HEK293 (cell line): ENCODE measurements around the gene NDUFS2.

Experiments
- HOXD13 ChIP-seq: sonication (generic); formaldehyde crosslinking; IDR thresholded peaks from 2 replicates; pipeline ENCODE4 v1.8.0; 2022; ENCODE audit warnings: missing genetic modification reagents, borderline replicate concordance
- KLF16 ChIP-seq: fragments of 450-650 bp; formaldehyde crosslinking; IDR thresholded peaks from 2 replicates; pipeline ENCODE4 v1.5.1; 2017; ENCODE audit warnings: missing biosample characterization, missing genetic modification characterization
- KLF9 ChIP-seq: fragments of 450-650 bp; formaldehyde crosslinking; IDR thresholded peaks from 2 replicates; pipeline ENCODE4 v1.5.1; 2016; ENCODE audit warnings: missing biosample characterization, missing genetic modification characterization, low read depth
- SP7 ChIP-seq: fragments of 450-650 bp; formaldehyde crosslinking; IDR thresholded peaks from 2 replicates; pipeline ENCODE4 v1.5.1; 2016; ENCODE audit warnings: missing biosample characterization, missing genetic modification characterization
- ZBTB17 ChIP-seq: fragments of 450-650 bp; formaldehyde crosslinking; IDR thresholded peaks from 2 replicates; pipeline ENCODE4 v1.5.1; 2016; ENCODE audit warnings: missing biosample characterization, missing genetic modification characterization
- ZFP69B ChIP-seq: fragments of 450-650 bp; formaldehyde crosslinking; IDR thresholded peaks from 2 replicates; pipeline ENCODE4 v1.5.1; 2016; ENCODE audit warnings: missing biosample characterization, missing genetic modification characterization
- ZNF133 ChIP-seq: fragments of 450-650 bp; formaldehyde crosslinking; IDR thresholded peaks from 2 replicates; pipeline ENCODE4 v1.5.1; 2016; ENCODE audit warnings: missing biosample characterization, missing genetic modification characterization
- ZNF157 ChIP-seq: fragments of 450-650 bp; formaldehyde crosslinking; IDR thresholded peaks from 2 replicates; pipeline ENCODE4 v1.5.1; 2016; ENCODE audit warnings: missing biosample characterization, missing genetic modification characterization
- ZNF221 ChIP-seq: fragments of 450-650 bp; formaldehyde crosslinking; IDR thresholded peaks from 2 replicates; pipeline ENCODE4 v1.5.1; 2017; ENCODE audit warnings: missing biosample characterization, missing genetic modification characterization, borderline replicate concordance
- ZNF239 ChIP-seq: fragments of 450-650 bp; formaldehyde crosslinking; IDR thresholded peaks from 2 replicates; pipeline ENCODE4 v1.5.1; 2016; ENCODE audit warnings: missing biosample characterization, missing genetic modification characterization
- ZNF248 ChIP-seq: fragments of 450-650 bp; formaldehyde crosslinking; IDR thresholded peaks from 2 replicates; pipeline ENCODE4 v1.5.1; 2017; ENCODE audit warnings: missing biosample characterization, missing genetic modification characterization
- ZNF324 ChIP-seq: fragments of 450-650 bp; formaldehyde crosslinking; IDR thresholded peaks from 2 replicates; pipeline ENCODE4 v1.5.1; 2016; ENCODE audit warnings: missing biosample characterization, missing genetic modification characterization
- ZNF37A ChIP-seq: fragments of 450-650 bp; IDR thresholded peaks from 2 replicates; pipeline ENCODE4 v1.5.1; 2018; ENCODE audit warnings: missing biosample characterization, missing genetic modification characterization
- ZNF433 ChIP-seq: fragments of 450-650 bp; formaldehyde crosslinking; IDR thresholded peaks from 2 replicates; pipeline ENCODE4 v1.5.1; 2016; ENCODE audit warnings: missing biosample characterization, missing genetic modification characterization, low read depth
- ZNF792 ChIP-seq: fragments of 450-650 bp; formaldehyde crosslinking; IDR thresholded peaks from 2 replicates; pipeline ENCODE4 v1.5.1; 2016; ENCODE audit warnings: missing biosample characterization, missing genetic modification characterization
- ZXDB ChIP-seq: fragments of 450-650 bp; formaldehyde crosslinking; IDR thresholded peaks from 2 replicates; pipeline ENCODE4 v1.5.1; 2016; ENCODE audit warnings: missing biosample characterization, missing genetic modification characterization
- TF ChIP-seq, protein P1 (sequence below): fragments of 450-650 bp; formaldehyde crosslinking; IDR thresholded peaks from 2 replicates; pipeline ENCODE4 v1.5.1; 2017; ENCODE audit warnings: missing biosample characterization, missing genetic modification characterization
- TF ChIP-seq, protein P2 (sequence below): fragments of 450-650 bp; formaldehyde crosslinking; IDR thresholded peaks from 2 replicates; pipeline ENCODE4 v1.5.1; 2016; ENCODE audit warnings: missing biosample characterization, missing genetic modification characterization
- TF ChIP-seq, protein P3 (sequence below): fragments of 450-650 bp; formaldehyde crosslinking; IDR thresholded peaks from 2 replicates; pipeline ENCODE4 v1.5.1; 2016; ENCODE audit warnings: missing biosample characterization, missing genetic modification characterization
- TF ChIP-seq, protein P4 (sequence below): fragments of 450-650 bp; formaldehyde crosslinking; IDR thresholded peaks from 2 replicates; pipeline ENCODE4 v1.5.1; 2016; ENCODE audit warnings: missing biosample characterization, missing genetic modification characterization
- TF ChIP-seq, protein P5 (sequence below): fragments of 450-650 bp; formaldehyde crosslinking; IDR thresholded peaks from 2 replicates; pipeline ENCODE4 v1.5.1; 2016; ENCODE audit warnings: missing biosample characterization, missing genetic modification characterization
- TF ChIP-seq, protein P6 (sequence below): fragments of 450-650 bp; formaldehyde crosslinking; conservative IDR thresholded peaks from 2 replicates; pipeline ENCODE4 v1.5.1; 2016; ENCODE audit warnings: low read depth, missing biosample characterization, missing genetic modification characterization
- TF ChIP-seq, protein P7 (sequence below): fragments of 450-650 bp; formaldehyde crosslinking; IDR thresholded peaks from 2 replicates; pipeline ENCODE4 v1.5.1; 2016; ENCODE audit warnings: missing biosample characterization, missing genetic modification characterization
- TF ChIP-seq, protein P8 (sequence below): fragments of 450-650 bp; formaldehyde crosslinking; IDR thresholded peaks from 2 replicates; pipeline ENCODE4; 2016; ENCODE audit warnings: missing biosample characterization, missing genetic modification characterization

Gene NDUFS2

DNA sequence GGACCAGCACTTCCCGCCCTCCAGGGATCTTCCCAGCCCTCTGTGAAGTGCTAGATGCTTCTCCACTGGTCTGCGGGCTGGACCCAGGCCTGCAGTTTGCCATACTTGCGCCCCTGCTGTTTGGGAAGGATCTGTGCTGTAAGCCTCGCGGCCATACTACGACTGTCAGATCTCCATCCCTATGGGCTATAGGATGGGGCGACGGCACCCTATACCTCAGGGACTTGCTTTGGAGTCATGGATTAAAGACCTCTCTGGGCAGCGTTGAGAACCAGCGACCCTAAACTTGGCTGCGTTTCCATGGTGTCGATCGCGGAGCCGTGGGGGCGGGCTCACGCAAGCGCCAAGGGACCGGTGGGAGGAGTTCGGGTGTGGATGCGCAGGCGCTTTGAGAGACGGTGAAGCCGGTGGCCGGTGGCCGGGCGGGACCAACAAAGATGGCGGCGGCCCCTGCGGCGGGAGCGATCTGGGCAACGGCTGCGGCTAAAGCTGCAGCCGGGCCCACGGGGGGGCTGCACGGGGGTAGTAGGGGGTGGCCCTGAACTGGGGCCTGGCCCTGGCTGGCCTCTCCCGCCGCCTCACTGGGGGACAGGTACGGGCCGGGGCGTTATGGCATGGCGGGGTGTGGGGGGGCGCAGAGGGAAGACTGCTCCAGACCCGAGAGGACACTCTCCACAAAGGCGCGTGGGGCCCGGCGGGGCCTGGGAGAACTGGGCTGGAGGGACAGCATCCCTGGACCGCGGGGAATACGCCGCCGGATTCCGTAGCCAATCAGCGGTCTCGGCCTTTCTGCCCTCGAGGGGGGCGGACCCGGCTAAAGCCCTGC, 42.9 kb upstream of the NDUFS2 start, which contains the start of gene USP21 (continued):
- TF ChIP-seq, protein P1, sequence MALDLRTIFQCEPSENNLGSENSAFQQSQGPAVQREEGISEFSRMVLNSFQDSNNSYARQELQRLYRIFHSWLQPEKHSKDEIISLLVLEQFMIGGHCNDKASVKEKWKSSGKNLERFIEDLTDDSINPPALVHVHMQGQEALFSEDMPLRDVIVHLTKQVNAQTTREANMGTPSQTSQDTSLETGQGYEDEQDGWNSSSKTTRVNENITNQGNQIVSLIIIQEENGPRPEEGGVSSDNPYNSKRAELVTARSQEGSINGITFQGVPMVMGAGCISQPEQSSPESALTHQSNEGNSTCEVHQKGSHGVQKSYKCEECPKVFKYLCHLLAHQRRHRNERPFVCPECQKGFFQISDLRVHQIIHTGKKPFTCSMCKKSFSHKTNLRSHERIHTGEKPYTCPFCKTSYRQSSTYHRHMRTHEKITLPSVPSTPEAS = 0 out of 2 replicates have a peak, but pooled peaks have one; percentile 50
- TF ChIP-seq, protein P2, sequence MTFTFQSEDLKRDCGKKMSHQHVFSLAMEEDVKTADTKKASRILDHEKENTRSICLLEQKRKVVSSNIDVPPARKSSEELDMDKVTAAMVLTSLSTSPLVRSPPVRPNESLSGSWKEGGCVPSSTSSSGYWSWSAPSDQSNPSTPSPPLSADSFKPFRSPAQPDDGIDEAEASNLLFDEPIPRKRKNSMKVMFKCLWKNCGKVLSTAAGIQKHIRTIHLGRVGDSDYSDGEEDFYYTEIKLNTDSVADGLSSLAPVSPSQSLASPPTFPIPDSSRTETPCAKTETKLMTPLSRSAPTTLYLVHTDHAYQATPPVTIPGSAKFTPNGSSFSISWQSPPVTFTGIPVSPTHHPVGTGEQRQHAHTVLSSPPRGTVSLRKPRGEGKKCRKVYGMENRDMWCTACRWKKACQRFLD = no peak
- TF ChIP-seq, protein P3, sequence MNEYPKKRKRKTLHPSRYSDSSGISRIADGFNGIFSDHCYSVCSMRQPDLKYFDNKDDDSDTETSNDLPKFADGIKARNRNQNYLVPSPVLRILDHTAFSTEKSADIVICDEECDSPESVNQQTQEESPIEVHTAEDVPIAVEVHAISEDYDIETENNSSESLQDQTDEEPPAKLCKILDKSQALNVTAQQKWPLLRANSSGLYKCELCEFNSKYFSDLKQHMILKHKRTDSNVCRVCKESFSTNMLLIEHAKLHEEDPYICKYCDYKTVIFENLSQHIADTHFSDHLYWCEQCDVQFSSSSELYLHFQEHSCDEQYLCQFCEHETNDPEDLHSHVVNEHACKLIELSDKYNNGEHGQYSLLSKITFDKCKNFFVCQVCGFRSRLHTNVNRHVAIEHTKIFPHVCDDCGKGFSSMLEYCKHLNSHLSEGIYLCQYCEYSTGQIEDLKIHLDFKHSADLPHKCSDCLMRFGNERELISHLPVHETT (tag by site-specific recombination) = peak; percentile 51; the same call in 1 of the 2 replicates
- TF ChIP-seq KLF9 (tag by site-specific recombination) (peak; percentile 50; the same call in 1 of the 2 replicates), ZBTB17 (tag by site-specific recombination) (peak; percentile 98), ZNF239 (no peak), HOXD13 (CRISPR knock-in tag) (no peak), ZNF433 (tag by site-specific recombination) (no peak), ZNF792 (tag by site-specific recombination) (0 out of 2 replicates have a peak, but pooled peaks have one; percentile 24), KLF16 (tag by site-specific recombination) (0 out of 2 replicates have a peak, but pooled peaks have one; percentile 47), ZNF248 (tag by site-specific recombination) (no peak), ZXDB (tag by site-specific recombination) (peak; percentile 89), ZNF133 (tag by site-specific recombination) (no peak), ZNF37A (tag by site-specific recombination) (no peak), ZNF324 (tag by site-specific recombination) (peak; percentile 85), ZNF221 (no peak), ZFP69B (tag by site-specific recombination) (no peak), SP7 (tag by site-specific recombination) (peak; percentile 41; the same call in 1 of the 2 replicates), ZNF157 (tag by site-specific recombination) (no peak)
- TF ChIP-seq, protein P4, sequence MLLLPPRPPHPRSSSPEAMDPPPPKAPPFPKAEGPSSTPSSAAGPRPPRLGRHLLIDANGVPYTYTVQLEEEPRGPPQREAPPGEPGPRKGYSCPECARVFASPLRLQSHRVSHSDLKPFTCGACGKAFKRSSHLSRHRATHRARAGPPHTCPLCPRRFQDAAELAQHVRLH = peak; percentile 49; the same call in 1 of the 2 replicates
- TF ChIP-seq, protein P5, sequence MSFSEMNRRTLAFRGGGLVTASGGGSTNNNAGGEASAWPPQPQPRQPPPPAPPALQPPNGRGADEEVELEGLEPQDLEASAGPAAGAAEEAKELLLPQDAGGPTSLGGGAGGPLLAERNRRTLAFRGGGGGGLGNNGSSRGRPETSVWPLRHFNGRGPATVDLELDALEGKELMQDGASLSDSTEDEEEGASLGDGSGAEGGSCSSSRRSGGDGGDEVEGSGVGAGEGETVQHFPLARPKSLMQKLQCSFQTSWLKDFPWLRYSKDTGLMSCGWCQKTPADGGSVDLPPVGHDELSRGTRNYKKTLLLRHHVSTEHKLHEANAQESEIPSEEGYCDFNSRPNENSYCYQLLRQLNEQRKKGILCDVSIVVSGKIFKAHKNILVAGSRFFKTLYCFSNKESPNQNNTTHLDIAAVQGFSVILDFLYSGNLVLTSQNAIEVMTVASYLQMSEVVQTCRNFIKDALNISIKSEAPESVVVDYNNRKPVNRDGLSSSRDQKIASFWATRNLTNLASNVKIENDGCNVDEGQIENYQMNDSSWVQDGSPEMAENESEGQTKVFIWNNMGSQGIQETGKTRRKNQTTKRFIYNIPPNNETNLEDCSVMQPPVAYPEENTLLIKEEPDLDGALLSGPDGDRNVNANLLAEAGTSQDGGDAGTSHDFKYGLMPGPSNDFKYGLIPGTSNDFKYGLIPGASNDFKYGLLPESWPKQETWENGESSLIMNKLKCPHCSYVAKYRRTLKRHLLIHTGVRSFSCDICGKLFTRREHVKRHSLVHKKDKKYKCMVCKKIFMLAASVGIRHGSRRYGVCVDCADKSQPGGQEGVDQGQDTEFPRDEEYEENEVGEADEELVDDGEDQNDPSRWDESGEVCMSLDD (tag by site-specific recombination) = no peak
- TF ChIP-seq, protein P6, sequence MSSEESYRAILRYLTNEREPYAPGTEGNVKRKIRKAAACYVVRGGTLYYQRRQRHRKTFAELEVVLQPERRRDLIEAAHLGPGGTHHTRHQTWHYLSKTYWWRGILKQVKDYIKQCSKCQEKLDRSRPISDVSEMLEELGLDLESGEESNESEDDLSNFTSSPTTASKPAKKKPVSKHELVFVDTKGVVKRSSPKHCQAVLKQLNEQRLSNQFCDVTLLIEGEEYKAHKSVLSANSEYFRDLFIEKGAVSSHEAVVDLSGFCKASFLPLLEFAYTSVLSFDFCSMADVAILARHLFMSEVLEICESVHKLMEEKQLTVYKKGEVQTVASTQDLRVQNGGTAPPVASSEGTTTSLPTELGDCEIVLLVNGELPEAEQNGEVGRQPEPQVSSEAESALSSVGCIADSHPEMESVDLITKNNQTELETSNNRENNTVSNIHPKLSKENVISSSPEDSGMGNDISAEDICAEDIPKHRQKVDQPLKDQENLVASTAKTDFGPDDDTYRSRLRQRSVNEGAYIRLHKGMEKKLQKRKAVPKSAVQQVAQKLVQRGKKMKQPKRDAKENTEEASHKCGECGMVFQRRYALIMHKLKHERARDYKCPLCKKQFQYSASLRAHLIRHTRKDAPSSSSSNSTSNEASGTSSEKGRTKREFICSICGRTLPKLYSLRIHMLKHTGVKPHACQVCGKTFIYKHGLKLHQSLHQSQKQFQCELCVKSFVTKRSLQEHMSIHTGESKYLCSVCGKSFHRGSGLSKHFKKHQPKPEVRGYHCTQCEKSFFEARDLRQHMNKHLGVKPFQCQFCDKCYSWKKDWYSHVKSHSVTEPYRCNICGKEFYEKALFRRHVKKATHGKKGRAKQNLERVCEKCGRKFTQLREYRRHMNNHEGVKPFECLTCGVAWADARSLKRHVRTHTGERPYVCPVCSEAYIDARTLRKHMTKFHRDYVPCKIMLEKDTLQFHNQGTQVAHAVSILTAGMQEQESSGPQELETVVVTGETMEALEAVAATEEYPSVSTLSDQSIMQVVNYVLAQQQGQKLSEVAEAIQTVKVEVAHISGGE (tag by site-specific recombination) = peak; percentile 21
- TF ChIP-seq, protein P7, sequence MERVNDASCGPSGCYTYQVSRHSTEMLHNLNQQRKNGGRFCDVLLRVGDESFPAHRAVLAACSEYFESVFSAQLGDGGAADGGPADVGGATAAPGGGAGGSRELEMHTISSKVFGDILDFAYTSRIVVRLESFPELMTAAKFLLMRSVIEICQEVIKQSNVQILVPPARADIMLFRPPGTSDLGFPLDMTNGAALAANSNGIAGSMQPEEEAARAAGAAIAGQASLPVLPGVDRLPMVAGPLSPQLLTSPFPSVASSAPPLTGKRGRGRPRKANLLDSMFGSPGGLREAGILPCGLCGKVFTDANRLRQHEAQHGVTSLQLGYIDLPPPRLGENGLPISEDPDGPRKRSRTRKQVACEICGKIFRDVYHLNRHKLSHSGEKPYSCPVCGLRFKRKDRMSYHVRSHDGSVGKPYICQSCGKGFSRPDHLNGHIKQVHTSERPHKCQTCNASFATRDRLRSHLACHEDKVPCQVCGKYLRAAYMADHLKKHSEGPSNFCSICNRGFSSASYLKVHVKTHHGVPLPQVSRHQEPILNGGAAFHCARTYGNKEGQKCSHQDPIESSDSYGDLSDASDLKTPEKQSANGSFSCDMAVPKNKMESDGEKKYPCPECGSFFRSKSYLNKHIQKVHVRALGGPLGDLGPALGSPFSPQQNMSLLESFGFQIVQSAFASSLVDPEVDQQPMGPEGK (tag by site-specific recombination) = peak; percentile 89
- TF ChIP-seq, protein P8, sequence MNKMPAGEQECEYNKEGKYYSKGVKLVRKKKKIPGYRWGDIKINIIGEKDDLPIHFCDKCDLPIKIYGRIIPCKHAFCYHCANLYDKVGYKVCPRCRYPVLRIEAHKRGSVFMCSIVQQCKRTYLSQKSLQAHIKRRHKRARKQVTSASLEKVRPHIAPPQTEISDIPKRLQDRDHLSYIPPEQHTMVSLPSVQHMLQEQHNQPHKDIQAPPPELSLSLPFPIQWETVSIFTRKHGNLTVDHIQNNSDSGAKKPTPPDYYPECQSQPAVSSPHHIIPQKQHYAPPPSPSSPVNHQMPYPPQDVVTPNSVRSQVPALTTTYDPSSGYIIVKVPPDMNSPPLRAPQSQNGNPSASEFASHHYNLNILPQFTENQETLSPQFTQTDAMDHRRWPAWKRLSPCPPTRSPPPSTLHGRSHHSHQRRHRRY (tag by site-specific recombination) = no peak
